Stimulated activated effector memory CD8-positive, alpha-beta T cell treated with anti-CD3 and anti-CD28 coated beads, Interleukin-12 subunit alpha, Interleukin-12 subunit beta, amount 100 ng/mL, for 72 hours (primary cell): Measurements from ENCODE around the gene KCTD13.
"Not testable (repeated sequence)": the region's sequence is repeated elsewhere in the genome, so short reads cannot be mapped to it uniquely, and the experiment has no call there.

Experiments used
- ATAC-seq: fragments of 150-1000 bp; cut with Tn5 transposase; 2 replicates; pipeline ENCODE4 v1.10.0; 2021
- DNase-seq, 2 donors: peaks; one replicate each; pipeline ENCODE4 v3.0.0; 2021 to 2022; ENCODE audit warnings: low spot score in 2 of 2
- H3K27ac Mint-ChIP-seq: one replicate; pipeline ENCODE4 v1.8.0; 2022; ENCODE audit warnings: mild to moderate bottlenecking, mixed read lengths
- H3K36me3 Mint-ChIP-seq: one replicate; pipeline ENCODE4 v1.8.0; 2022; ENCODE audit warnings: mild to moderate bottlenecking, mixed read lengths
- H3K4me1 Mint-ChIP-seq: one replicate; pipeline ENCODE4 v1.8.0; 2022; ENCODE audit warnings: mixed read lengths
- H3K4me3 Mint-ChIP-seq: one replicate; pipeline ENCODE4 v1.8.0; 2022; ENCODE audit warnings: mild to moderate bottlenecking, mixed read lengths
- H3K9me3 Mint-ChIP-seq: one replicate; pipeline ENCODE4 v1.8.0; 2022; ENCODE audit warnings: mixed read lengths

KCTD13 gene

GRCh38 chr16:29903590-29903989, 22.4 kb downstream of the KCTD13 start:
- Mint-ChIP-seq H3K27ac (no peak overlapping the region), H3K4me1 (peaks cover 21% of the 10 kb centered on the region), H3K9me3 (no peaks in the 10 kb centered on the region), H3K4me3 (no peak overlapping the region), H3K36me3 (peaks cover 14% of the 10 kb centered on the region)
- no peak for DNase-seq
- no peak for ATAC-seq

GRCh38 chr16:29901607-29901945, 24.4 kb downstream of the KCTD13 start:
- DNase-seq (no peak), ATAC-seq (no peak)
- peaks cover 28% of the 10 kb centered on the region for H3K4me1 Mint-ChIP-seq
- H3K9me3 Mint-ChIP-seq = no peaks in the 10 kb centered on the region
- peaks cover 6% of the 10 kb centered on the region for H3K36me3 Mint-ChIP-seq
- H3K4me3 Mint-ChIP-seq = peak overlapping the region; percentile 78
- H3K27ac Mint-ChIP-seq = no peak overlapping the region

DNA sequence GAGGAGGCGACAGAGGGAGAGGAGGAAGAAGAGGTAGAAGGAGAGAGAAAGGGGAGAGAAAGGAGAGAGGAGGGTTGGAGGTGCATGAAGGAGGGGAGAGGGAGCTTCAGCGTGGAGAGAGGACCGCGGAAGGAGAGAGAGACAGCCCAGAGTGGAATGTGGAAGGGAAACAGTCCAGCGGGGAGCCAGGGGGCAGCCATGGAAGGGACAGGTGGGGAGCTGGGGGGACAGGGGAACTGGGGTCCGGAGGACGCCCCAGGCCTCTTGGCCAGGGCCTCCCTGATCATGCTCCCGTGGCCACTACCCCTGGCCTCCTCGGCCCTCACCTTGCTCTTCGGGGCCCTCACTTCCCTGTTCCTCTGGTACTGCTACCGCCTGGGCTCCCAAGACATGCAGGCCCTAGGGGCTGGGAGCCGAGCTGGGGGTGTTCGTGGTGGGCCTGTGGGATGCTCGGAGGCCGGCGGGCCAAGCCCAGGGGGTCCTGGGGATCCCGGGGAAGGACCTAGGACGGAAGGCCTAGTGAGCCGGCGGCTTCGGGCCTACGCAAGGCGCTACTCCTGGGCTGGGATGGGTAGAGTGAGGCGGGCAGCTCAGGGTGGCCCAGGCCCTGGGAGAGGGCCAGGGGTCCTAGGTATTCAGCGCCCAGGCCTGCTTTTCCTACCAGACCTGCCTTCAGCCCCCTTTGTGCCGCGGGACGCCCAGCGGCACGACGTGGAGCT, 25.0 kb downstream of the KCTD13 start:
- Mint-ChIP-seq H3K4me1 (peaks cover 28% of the 10 kb centered on the region), H3K36me3 (peaks cover 1% of the 10 kb centered on the region), H3K9me3 (no peaks in the 10 kb centered on the region), H3K4me3 (peak overlapping the region; percentile 78), H3K27ac (no peak overlapping the region)
- ATAC-seq = no peak
- DNase-seq = no peak

DNA sequence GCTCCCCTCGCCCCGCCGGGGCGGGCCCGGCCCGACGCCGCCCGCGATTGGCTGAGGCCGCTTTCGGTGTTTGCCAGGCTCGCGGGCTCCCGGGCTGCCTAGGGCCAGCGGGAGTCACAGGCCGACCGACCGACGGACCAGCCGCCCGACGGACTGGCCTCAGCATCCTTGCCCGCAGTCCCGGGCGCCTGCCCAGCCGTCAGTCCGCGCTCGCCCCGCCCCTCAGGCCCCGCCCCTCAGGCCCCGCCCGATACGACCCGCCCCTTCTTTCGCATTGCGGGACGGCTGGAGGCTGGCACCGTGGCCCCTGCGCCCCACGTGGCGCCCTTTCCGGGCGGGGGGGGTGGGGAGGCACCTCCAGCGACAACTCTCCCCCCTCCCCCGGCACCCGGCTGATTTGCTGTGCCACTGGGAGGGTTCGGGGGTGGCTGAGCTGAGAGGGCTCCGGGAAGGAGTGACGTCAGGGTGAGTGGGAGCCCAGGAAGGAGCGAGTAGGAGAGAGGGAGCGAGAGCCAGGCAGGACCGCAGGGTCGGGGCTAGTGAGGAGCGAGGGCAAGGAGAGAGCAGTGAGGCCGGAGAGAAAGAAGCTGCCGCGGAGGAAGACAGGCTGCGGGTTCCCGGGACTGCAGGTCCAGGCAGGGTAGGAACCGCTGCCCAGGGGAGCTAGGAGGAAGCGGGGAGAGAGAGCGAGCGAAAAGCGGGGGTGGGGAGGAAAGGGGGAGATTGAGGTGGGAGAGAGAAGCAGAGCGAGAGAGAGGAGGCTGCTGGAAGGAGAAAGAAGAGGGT, 25.7 kb downstream of the KCTD13 start, which contains the start of gene ASPHD1:
Gene ASPHD1, plus strand, starts transcription at position 387 of the 786 bp plus-strand sequence. CDS start 484 bp downstream, outside the sequence.
- Mint-ChIP-seq H3K36me3 (no peaks in the 10 kb centered on the region), H3K27ac (no peak within 1 kb of the TSS), H3K4me3 (peak within 1 kb of the TSS; percentile 78), H3K4me1 (peaks cover 28% of the 10 kb centered on the region), H3K9me3 (no peaks in the 10 kb centered on the region)
- DNase-seq (peak in 1 of 2 donors; percentile 84), ATAC-seq (peak; percentile 88)

- H3K4me3 Mint-ChIP-seq = peak within 1 kb of the TSS; percentile 78
- H3K9me3 Mint-ChIP-seq = no peaks in the 10 kb centered on the region
- H3K4me1 Mint-ChIP-seq = peaks cover 28% of the 10 kb centered on the region
- H3K36me3 Mint-ChIP-seq = no peaks in the 10 kb centered on the region
- DNase-seq = peak in 1 of 2 donors; percentile 93
- ATAC-seq = no peak
- H3K27ac Mint-ChIP-seq = no peak within 1 kb of the TSS
These were observed 26.4 kb downstream of the KCTD13 start, which contains the start of gene SEZ6L2 for GRCh38 chr16:29899516-29900101. Gene SEZ6L2, minus strand, starts transcription at chr16:29899550. Its CDS starts 531 bp downstream, at chr16:29899019.

DNA sequence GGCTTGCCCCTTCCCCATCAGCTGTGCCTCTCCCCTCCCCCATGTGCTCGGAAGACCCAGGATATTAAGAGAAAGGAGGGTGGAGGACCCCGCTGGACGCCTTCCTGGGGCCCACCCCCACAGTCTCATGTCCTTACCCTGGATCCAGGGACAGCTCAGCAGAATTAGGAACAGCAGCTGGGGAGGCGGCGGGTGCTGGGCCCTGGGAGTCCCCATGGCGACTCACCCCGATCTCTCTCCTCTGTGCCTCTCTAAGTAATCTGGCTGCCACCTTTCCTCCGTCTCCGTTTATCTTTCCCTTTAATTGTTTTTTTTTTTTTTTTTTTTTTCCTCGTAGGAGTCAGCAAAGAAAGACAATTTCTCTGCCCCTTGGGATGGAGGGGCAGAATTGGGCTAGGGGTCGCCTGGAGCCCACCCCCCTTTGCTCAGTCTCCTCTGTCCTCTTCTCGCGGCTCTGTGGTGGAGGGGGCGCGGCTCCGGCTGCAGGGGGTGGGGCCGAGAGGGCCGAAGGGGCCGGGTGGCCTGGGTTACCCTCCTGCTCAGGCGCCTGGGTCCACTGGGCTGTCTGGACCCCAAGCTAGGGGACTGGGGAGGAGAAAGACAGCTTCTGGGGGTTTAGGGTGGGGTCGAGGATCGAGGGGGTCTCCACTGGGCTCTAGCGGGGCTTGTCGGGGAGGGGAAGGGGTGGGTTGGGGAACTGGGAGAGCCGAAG, 27.1 kb downstream of the KCTD13 start:
- DNase-seq = no peak
- Mint-ChIP-seq H3K4me1 (peaks cover 28% of the 10 kb centered on the region), H3K9me3 (no peaks in the 10 kb centered on the region), H3K27ac (no peak overlapping the region), H3K4me3 (peak overlapping the region; percentile 78), H3K36me3 (no peaks in the 10 kb centered on the region)
- ATAC-seq = no peak

DNA sequence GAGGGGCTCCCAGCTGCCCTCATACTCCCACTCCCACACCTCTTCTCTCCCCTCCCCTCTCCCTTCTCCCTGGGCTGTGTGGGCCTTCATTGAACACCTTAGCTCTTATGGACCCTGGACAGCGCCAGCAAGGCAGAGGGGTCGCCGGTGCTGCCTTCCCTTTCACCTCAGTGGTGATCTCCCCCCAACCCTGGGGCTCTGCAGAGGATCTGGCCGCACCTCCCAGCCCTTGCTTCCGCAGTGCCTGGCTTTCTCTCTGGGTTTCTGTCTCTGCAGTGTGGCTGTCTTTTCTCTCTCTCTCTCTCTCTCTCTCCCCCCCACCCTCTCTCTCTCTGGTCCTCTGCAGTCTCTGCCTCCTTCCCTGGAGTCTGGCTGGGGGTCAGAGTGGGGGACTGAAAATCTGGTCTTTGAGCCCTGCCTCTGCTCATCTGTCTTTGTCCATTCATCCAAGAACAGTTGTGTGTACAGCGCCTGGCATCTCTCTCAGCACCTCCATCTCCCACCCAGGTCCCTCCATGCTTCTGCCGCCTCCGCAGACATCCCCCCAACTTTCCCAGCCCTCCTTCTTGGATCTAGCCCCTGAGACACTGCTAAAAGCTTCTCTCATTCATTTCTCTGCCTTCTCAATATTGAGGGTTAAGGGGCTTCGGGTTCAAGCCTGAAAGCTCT, 27.8 kb downstream of the KCTD13 start:
- DNase-seq = no peak
- Mint-ChIP-seq H3K4me1 (peaks cover 22% of the 10 kb centered on the region), H3K9me3 (no peaks in the 10 kb centered on the region), H3K4me3 (no peak overlapping the region), H3K36me3 (no peaks in the 10 kb centered on the region), H3K27ac (no peak overlapping the region)
- ATAC-seq = no peak

DNA sequence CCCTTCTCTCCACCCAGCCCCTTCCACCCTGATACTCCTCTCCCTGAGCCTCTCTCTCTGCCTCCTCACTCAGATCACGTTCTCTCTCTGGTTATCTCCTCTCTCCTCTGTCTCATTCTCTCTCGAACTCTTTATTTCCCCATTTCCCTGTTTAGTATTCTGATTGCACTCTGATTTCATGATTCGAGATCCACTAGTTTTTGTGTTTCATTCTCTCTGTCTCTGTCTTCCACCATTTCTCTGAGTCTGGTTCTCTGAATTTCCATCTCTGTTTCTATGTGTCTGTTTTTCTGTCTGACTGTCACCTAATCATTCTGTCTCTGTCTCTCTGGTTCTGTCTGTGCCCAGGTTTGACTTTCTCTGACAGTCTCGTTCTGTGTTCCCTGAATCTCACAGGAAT, 28.7 kb downstream of the KCTD13 start:
- ATAC-seq (no peak), DNase-seq (no peak)
- Mint-ChIP-seq H3K4me3 (no peak overlapping the region), H3K4me1 (peaks cover 22% of the 10 kb centered on the region), H3K27ac (no peak overlapping the region), H3K36me3 (no peaks in the 10 kb centered on the region), H3K9me3 (no peaks in the 10 kb centered on the region)

- Mint-ChIP-seq H3K36me3 (no peaks in the 10 kb centered on the region), H3K9me3 (no peaks in the 10 kb centered on the region)
These were observed 29.2 kb downstream of the KCTD13 start for GRCh38 chr16:29896841-29897240.

GRCh38 chr16:29894352-29894751, 31.7 kb downstream of the KCTD13 start:
- DNase-seq (no peak), ATAC-seq (no peak)
- Mint-ChIP-seq H3K4me3 (no peak overlapping the region), H3K9me3 (no peaks in the 10 kb centered on the region), H3K4me1 (peaks cover 13% of the 10 kb centered on the region), H3K27ac (no peak overlapping the region), H3K36me3 (no peaks in the 10 kb centered on the region)

More at GRCh38 chr16:29896841-29897240, 29.2 kb downstream of the KCTD13 start:
- Mint-ChIP-seq H3K27ac (no peak overlapping the region), H3K4me3 (no peak overlapping the region), H3K4me1 (peaks cover 22% of the 10 kb centered on the region)
- DNase-seq (no peak), ATAC-seq (no peak)

GRCh38 chr16:29893553-29893952, 32.5 kb downstream of the KCTD13 start:
- no peaks in the 10 kb centered on the region for H3K36me3 Mint-ChIP-seq
- ATAC-seq = no peak
- no peak overlapping the region for H3K4me3 Mint-ChIP-seq
- no peak overlapping the region for H3K27ac Mint-ChIP-seq
- no peaks in the 10 kb centered on the region for H3K9me3 Mint-ChIP-seq
- peaks cover 7% of the 10 kb centered on the region for H3K4me1 Mint-ChIP-seq
- no peak for DNase-seq

- DNase-seq = no peak
- Mint-ChIP-seq H3K9me3 (no peaks in the 10 kb centered on the region), H3K4me3 (no peak overlapping the region), H3K4me1 (no peaks in the 10 kb centered on the region), H3K27ac (no peak overlapping the region), H3K36me3 (no peaks in the 10 kb centered on the region)
- no peak for ATAC-seq
These were observed 33.6 kb downstream of the KCTD13 start for GRCh38 chr16:29892458-29892813.

- Mint-ChIP-seq H3K4me1 (no peaks in the 10 kb centered on the region), H3K27ac (no peak overlapping the region), H3K9me3 (no peaks in the 10 kb centered on the region), H3K36me3 (no peaks in the 10 kb centered on the region), H3K4me3 (no peak overlapping the region)
- DNase-seq (no peak), ATAC-seq (no peak)
These were observed 34.2 kb downstream of the KCTD13 start for GRCh38 chr16:29891525-29892457.

- H3K4me1 Mint-ChIP-seq, H3K27ac Mint-ChIP-seq, H3K9me3 Mint-ChIP-seq, ATAC-seq, H3K4me3 Mint-ChIP-seq, H3K36me3 Mint-ChIP-seq, DNase-seq: not testable (repeated sequence)
These were observed 36.7 kb downstream of the KCTD13 start for GRCh38 chr16:29889372-29889771.
